ENCODE results near the gene RAP1GAP. TPM values are rescaled to one million over a fixed set of nuclear protein-coding genes. Genes with fewer than 3 reads are reported as not detected.

RAP1GAP gene
- total RNA-seq (100 to 1,000 TPM in 1 of 5 donors, 10 to 100 TPM in 4; 21.1 to 117 (median 60.6) TPM), polyA plus RNA-seq (10 to 100 TPM; 48.6 to 98.3 (median 57.9) TPM)
- long read RNA-seq, donor 1, partial matches to known transcripts = 0 of 1 reads
- long read RNA-seq, donor 1, other reads (novel, unspliced or antisense) = 0 of 1 reads
- long read RNA-seq, donor 2, partial matches to known transcripts = 0 of 3 reads
- long read RNA-seq, donor 2, other reads (novel, unspliced or antisense) = 0 of 3 reads
- long read RNA-seq, donor 3, partial matches to known transcripts = 0 of 3 reads
- long read RNA-seq, donor 3, other reads (novel, unspliced or antisense) = 0 of 3 reads
- long read RNA-seq, donor 4 = 0 reads
- long read RNA-seq, donor 5, partial matches to known transcripts = 0 of 1 reads
- long read RNA-seq, donor 5, other reads (novel, unspliced or antisense) = 0 of 1 reads
- long read RNA-seq, donor 6 = 0 reads
- long read RNA-seq, donor 7 = 0 reads
- long read RNA-seq, donor 8, partial matches to known transcripts = 0 of 4 reads
- long read RNA-seq, donor 8, other reads (novel, unspliced or antisense) = 0 of 4 reads
- long read RNA-seq, donor 9 = 0 reads
- long read RNA-seq, donor 10, partial matches to known transcripts = 0 of 1 reads
- long read RNA-seq, donor 10, other reads (novel, unspliced or antisense) = 0 of 1 reads

DNA sequence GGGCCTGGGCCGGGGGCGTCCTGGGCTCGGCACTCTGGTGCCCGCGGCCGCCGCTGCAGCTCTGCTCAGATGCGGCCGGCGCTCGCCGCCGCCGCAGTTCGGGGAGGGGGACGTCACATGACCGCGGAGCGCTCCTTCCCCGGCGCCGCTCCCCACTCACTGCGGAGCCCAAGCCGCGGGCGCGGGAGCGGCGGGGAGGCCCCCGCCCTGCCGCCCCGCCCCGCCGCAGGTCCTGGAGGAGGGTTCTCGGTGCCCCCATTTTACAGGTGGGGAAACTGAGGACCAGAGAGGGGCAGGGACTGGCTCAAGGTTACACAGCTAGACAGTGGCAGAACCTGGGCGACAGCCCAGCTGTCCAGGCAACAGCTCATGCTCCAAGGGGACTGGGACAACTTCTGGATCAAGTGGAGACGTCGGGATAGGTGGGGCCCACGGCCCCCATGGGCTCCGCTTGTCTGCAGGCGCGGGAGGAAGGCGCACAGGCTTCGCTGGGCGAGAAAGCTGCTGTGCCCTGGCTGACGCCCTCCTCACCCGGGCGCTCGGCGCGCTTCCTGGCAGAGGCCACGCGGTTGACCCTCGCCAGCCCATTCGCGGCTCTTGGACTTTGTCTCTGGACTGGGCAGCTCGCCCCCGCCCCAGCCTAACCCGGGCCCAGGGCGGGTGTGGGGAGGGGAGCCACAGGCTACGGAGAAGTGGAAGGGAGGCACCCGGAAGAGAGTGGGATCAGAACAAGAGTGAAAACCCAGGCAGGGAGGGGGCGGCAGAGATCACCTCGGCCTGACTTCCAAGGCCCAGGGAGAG is at the start of gene RAP1GAP:
TSS of gene RAP1GAP (minus strand) at position 100 of the 801 bp plus-strand sequence. CDS start 49,325 bp downstream, outside the sequence.
- intact Hi-C loops (cut with DNase I; ENCODE audit: low total_unique reads) = no loop called here
- H3K4me1 ChIP-seq = peaks cover 33 to 67% (median 57%) of the 10 kb centered on the region in 4 donors
- no peaks in the 10 kb centered on the region for H3K36me3 ChIP-seq
- H3K27ac ChIP-seq = peak within 1 kb of the TSS in 2 of 5 donors; percentile 21 to 29
- TF ChIP-seq POLR2A (IDR thresholded peaks at IDR 0.05) = no peak
- TF ChIP-seq POLR2AphosphoS5 (IDR thresholded peaks at IDR 0.05) = peak in 1 of 3 donors; percentile 6
- H3K4me3 ChIP-seq = peak within 1 kb of the TSS; percentile 33 to 56 (median 40)
- DNase-seq = peak; percentile 58 to 82
- whole genome bisulfite sequencing, 5 donors = 0 to 1% (median 1%) methylated on average over 18 to 64 of the region's 64 CpGs
- H3K9me3 ChIP-seq = no peaks in the 10 kb centered on the region
- H3K27me3 ChIP-seq = peaks cover 0 to 62% (median 40%) of the 10 kb centered on the region in 3 donors

DNA sequence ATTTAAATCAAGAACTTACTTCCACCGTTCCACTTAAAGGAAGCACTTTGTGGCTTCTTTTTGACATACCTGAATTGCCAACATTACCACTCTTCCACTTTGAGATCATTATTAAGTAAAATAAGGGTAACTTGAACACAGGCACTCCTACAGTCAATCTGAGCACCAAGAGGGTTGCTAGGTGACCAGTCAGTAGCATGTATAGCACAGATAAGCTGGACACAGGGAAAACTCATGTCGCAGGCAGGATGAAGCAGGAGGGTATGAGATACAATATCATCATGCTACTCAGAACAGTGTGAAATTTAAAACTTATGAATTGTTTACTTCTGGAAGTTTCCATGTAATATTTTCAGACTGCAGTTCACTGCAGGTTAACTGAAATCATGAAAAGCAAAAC is 47.0 kb upstream of the RAP1GAP start:
- DNase-seq = peak in 1 of 2 donors; percentile 16
- no peak overlapping the region for H3K4me3 ChIP-seq
- no peaks in the 10 kb centered on the region for H3K9me3 ChIP-seq
- H3K4me1 ChIP-seq = peaks cover 0 to 1% (median 0%) of the 10 kb centered on the region in 4 donors
- peaks cover 60 to 100% (median 100%) of the 10 kb centered on the region in 4 donors for H3K36me3 ChIP-seq
- 68 to 78% (median 74%) methylated on average over 2 of the region's 2 CpGs for WGBS, 5 donors
- TF ChIP-seq POLR2A (IDR thresholded peaks at IDR 0.05) (no peak), EP300 (IDR thresholded peaks at IDR 0.05) (no peak), POLR2AphosphoS5 (IDR thresholded peaks at IDR 0.05) (no peak)
- TF ChIP-seq, protein P1, sequence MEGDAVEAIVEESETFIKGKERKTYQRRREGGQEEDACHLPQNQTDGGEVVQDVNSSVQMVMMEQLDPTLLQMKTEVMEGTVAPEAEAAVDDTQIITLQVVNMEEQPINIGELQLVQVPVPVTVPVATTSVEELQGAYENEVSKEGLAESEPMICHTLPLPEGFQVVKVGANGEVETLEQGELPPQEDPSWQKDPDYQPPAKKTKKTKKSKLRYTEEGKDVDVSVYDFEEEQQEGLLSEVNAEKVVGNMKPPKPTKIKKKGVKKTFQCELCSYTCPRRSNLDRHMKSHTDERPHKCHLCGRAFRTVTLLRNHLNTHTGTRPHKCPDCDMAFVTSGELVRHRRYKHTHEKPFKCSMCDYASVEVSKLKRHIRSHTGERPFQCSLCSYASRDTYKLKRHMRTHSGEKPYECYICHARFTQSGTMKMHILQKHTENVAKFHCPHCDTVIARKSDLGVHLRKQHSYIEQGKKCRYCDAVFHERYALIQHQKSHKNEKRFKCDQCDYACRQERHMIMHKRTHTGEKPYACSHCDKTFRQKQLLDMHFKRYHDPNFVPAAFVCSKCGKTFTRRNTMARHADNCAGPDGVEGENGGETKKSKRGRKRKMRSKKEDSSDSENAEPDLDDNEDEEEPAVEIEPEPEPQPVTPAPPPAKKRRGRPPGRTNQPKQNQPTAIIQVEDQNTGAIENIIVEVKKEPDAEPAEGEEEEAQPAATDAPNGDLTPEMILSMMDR (IDR thresholded peaks at IDR 0.05) = no peak
- no peak overlapping the region for H3K27ac ChIP-seq
- intact Hi-C loops (cut with DNase I; ENCODE audit: low total_unique reads) = no loop called here
- H3K27me3 ChIP-seq = no peaks in the 10 kb centered on the region

DNA sequence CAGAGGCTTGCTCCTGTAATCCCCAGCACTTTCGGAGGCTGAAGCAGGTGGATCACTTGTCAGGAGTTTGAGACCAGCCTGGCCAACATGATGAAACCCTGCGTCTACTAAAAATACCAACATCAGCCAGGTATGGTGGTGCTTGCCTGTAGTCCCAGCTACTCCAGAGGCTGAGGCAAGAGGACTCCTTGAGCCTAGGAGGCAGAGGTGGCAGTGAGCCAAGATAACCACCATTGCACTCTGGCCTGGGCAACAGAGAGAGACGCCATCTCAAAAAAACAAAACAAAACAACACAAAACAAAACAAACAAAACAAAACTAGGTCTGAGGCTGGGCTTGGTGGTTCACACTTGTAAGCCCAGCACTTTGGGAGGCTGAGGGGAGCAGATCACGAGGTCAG is 38.7 kb upstream of the RAP1GAP start:
- WGBS, 5 donors = 85 to 92% (median 88%) methylated on average over 4 of the region's 4 CpGs
- intact Hi-C loops (cut with DNase I; ENCODE audit: low total_unique reads) = no loop called here
- no peak for TF ChIP-seq POLR2A (IDR thresholded peaks at IDR 0.05)
- no peak for TF ChIP-seq EP300 (IDR thresholded peaks at IDR 0.05)
- TF ChIP-seq, protein P1 (IDR thresholded peaks at IDR 0.05) = no peak
- TF ChIP-seq POLR2AphosphoS5 (IDR thresholded peaks at IDR 0.05) = no peak
- Histone ChIP-seq H3K36me3 (peaks cover 11 to 84% (median 84%) of the 10 kb centered on the region in 4 donors), H3K27me3 (no peaks in the 10 kb centered on the region), H3K4me1 (peaks cover 0 to 16% (median 0%) of the 10 kb centered on the region in 4 donors), H3K4me3 (no peak overlapping the region), H3K27ac (no peak overlapping the region), H3K9me3 (no peaks in the 10 kb centered on the region)
- DNase-seq = no peak

DNA sequence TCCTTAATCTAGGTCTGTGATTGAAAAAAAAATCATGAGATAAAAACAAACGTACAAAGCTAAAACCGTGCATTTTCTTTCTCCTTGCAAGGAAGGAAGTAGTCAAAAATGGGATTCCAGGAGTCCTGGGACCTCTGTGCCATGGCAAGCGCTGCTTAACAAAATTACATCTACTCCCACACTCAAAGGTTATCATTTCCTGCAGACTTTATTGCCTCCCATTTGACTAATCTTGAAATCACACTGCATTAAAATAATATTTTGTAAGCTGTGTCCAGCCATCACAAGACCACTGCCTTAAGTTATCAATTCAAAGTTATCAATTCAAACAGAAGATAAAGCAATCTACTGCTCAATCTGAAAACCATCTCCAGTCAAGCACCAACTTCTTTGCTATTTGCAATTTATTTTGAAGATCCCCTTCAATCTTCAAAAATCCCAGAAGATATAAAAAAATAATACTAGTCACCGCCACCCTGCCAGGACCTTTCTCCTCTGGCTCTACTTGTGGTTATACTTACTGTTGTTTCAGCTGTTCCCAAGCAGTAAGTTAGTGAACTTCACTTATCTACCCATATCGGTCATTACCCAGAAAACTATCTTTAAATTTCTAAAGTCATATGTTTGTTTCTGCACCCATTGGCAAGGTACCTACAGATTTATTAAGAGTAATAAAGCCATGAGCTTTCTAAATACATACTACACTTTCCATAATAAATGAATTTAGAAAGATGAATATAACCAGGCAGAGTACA is 38.1 kb upstream of the RAP1GAP start:
- Histone ChIP-seq H3K36me3 (peaks cover 15 to 84% (median 84%) of the 10 kb centered on the region in 4 donors), H3K4me3 (no peak overlapping the region)
- 45 to 68% (median 57%) methylated on average over 5 of the region's 5 CpGs for WGBS, 5 donors

More for the DNA sequence above, 38.1 kb upstream of the RAP1GAP start:
- peaks cover 0 to 16% (median 0%) of the 10 kb centered on the region in 4 donors for H3K4me1 ChIP-seq
- H3K27ac ChIP-seq = no peak overlapping the region
- TF ChIP-seq POLR2AphosphoS5 (IDR thresholded peaks at IDR 0.05) (no peak), EP300 (IDR thresholded peaks at IDR 0.05) (no peak), POLR2A (IDR thresholded peaks at IDR 0.05) (no peak)
- TF ChIP-seq, protein P1 (IDR thresholded peaks at IDR 0.05) = no peak
- intact Hi-C loops (cut with DNase I; ENCODE audit: low total_unique reads) = no loop called here
- H3K9me3 ChIP-seq = no peaks in the 10 kb centered on the region
- H3K27me3 ChIP-seq = no peaks in the 10 kb centered on the region
- no peak for DNase-seq

All from stomach (tissue), 19 donors.